Mucosa of descending colon (tissue), 3 donors: ENCODE measurements around the gene FAM9B. TPM values are rescaled to one million over a fixed set of nuclear protein-coding genes. Genes with fewer than 3 reads are reported as not detected.
"Not testable (repeated sequence)": the region's sequence is repeated elsewhere in the genome, so short reads cannot be mapped to it uniquely, and the experiment has no call there.

Source experiments
- ATAC-seq: fragments of 200-7000 bp; cut with Tn5 transposase; one replicate; pipeline ENCODE4 v1.9.1; 2020; ENCODE audit warnings: mild to moderate bottlenecking, moderate library complexity
- DNase-seq, 3 donors: peaks; one replicate each; pipeline ENCODE4 v3.0.0-alpha.2; 2020
- H3K36me3 ChIP-seq: fragments of 200-600 bp; one replicate; pipeline ENCODE4 v1.8.0; 2021; ENCODE audit warnings: low read depth, mild to moderate bottlenecking
- H3K4me1 ChIP-seq: fragments of 200-600 bp; one replicate; pipeline ENCODE4 v1.8.0; 2021; ENCODE audit warnings: low read depth, mild to moderate bottlenecking
- H3K4me3 ChIP-seq: fragments of 200-600 bp; one replicate; pipeline ENCODE4 v1.8.0; 2021; ENCODE audit warnings: mild to moderate bottlenecking
- H3K9me3 ChIP-seq: fragments of 200-600 bp; one replicate; pipeline ENCODE4 v1.8.0; 2021; ENCODE audit warnings: mild to moderate bottlenecking
- CTCF ChIP-seq: fragments of 200-600 bp; IDR thresholded peaks from one replicate; pipeline ENCODE4 v1.8.0; 2022; ENCODE audit warnings: antibody characterized with exemption, mild to moderate bottlenecking
- intact Hi-C, 2 donors: fragments of 100-400 bp; cut with DNase I in 1 of 2; cut with micrococcal nuclease in 1 of 2; formaldehyde crosslinking; loops; one replicate each; pipeline versions ENCODE4 v1.11.0 to v1.11.1; 2022; cut with DNase I, micrococcal nuclease
- total RNA-seq, 3 donors: library from RNA; stranded (reverse); fragmentation: NEBNext Ultra II Directional in 2 of 3; extraction: Animal tissue kit (Norgen Biotek cat#: 25700) in 2 of 3; gene quantifications; one replicate each; pipeline versions ENCODE4 v1.2.1 to v1.2.4, GENCODE V29; 2021 to 2023
- donor health status: DM: no; HTN: no; CAD: no; lungs with moderate emphysema.
- donor health status: DM: no; HTN: no; CAD: no.
- donor health status: DM: no; HTN: yes; CAD: no.

Gene FAM9B
- total RNA-seq, 3 donors from 2014 or later: not detected

GRCh38 chrX:9038244-9038643 is 4.3 kb upstream of the FAM9B start:
- ATAC-seq (no peak), DNase-seq (no peak)
- Histone ChIP-seq H3K4me3 (no peak overlapping the region), H3K4me1 (no peaks in the 10 kb centered on the region), H3K9me3 (no peaks in the 10 kb centered on the region), H3K36me3 (no peaks in the 10 kb centered on the region)
- intact Hi-C loops: no loop called here
- no peak for TF ChIP-seq CTCF

GRCh38 chrX:9037296-9037695 is 3.4 kb upstream of the FAM9B start:
- Histone ChIP-seq H3K36me3 (no peaks in the 10 kb centered on the region), H3K4me3 (no peak overlapping the region), H3K4me1 (no peaks in the 10 kb centered on the region), H3K9me3 (no peaks in the 10 kb centered on the region)
- DNase-seq (no peak), ATAC-seq (no peak)
- intact Hi-C loops: no loop called here
- TF ChIP-seq CTCF: no peak

- no peak for ATAC-seq
- intact Hi-C loops: no loop called here
- DNase-seq: no peak
- TF ChIP-seq CTCF: no peak
- no peak overlapping the region for H3K4me3 ChIP-seq
- no peaks in the 10 kb centered on the region for H3K4me1 ChIP-seq
- H3K9me3 ChIP-seq: no peaks in the 10 kb centered on the region
- H3K36me3 ChIP-seq: no peaks in the 10 kb centered on the region
Measured at GRCh38 chrX:9033586-9033985, 341 bp downstream of the FAM9B start.

- ATAC-seq (no peak), DNase-seq (no peak)
- Histone ChIP-seq H3K9me3 (no peaks in the 10 kb centered on the region), H3K4me1 (no peaks in the 10 kb centered on the region), H3K36me3 (no peaks in the 10 kb centered on the region), H3K4me3 (no peak overlapping the region)
- TF ChIP-seq CTCF: no peak
- intact Hi-C loops: no loop called here
Measured at GRCh38 chrX:9033179-9033578, 748 bp downstream of the FAM9B start.

GRCh38 chrX:9023293-9023692 is 10.6 kb downstream of the FAM9B start:
- H3K9me3 ChIP-seq: no peaks in the 10 kb centered on the region
- TF ChIP-seq CTCF: no peak
- intact Hi-C loops: no loop called here
- DNase-seq (no peak), ATAC-seq (no peak)
- H3K4me3 ChIP-seq: no peak overlapping the region
- no peaks in the 10 kb centered on the region for H3K4me1 ChIP-seq
- no peaks in the 10 kb centered on the region for H3K36me3 ChIP-seq

GRCh38 chrX:9019151-9019550 is 14.8 kb downstream of the FAM9B start:
- ATAC-seq: no peak
- Histone ChIP-seq H3K36me3 (no peaks in the 10 kb centered on the region), H3K9me3 (no peaks in the 10 kb centered on the region), H3K4me3 (no peak overlapping the region), H3K4me1 (no peaks in the 10 kb centered on the region)
- DNase-seq: no peak
- intact Hi-C loops: no loop called here
- no peak for TF ChIP-seq CTCF

GRCh38 chrX:9018332-9018731 is 15.6 kb downstream of the FAM9B start:
- H3K4me1 ChIP-seq, intact Hi-C loops, ATAC-seq, H3K36me3 ChIP-seq, DNase-seq, H3K4me3 ChIP-seq, H3K9me3 ChIP-seq: not testable (repeated sequence)
